ENCODE measurements around the gene POLR2F. TPM values are rescaled to one million over a fixed set of nuclear protein-coding genes. Genes with fewer than 3 reads are reported as not detected.
"Not testable (repeated sequence)": the region's sequence is repeated elsewhere in the genome, so short reads cannot be mapped to it uniquely, and the experiment has no call there.

Gene POLR2F
- total and polyA plus RNA-seq, 11 donors: 60.7 to 218 (median 78.2) TPM

GRCh38 chr22:37975153-37975552, 21.7 kb downstream of the POLR2F start:
- H3K4me1 ChIP-seq: peaks cover 0 to 5% (median 0%) of the 10 kb centered on the region in 12 donors

DNA sequence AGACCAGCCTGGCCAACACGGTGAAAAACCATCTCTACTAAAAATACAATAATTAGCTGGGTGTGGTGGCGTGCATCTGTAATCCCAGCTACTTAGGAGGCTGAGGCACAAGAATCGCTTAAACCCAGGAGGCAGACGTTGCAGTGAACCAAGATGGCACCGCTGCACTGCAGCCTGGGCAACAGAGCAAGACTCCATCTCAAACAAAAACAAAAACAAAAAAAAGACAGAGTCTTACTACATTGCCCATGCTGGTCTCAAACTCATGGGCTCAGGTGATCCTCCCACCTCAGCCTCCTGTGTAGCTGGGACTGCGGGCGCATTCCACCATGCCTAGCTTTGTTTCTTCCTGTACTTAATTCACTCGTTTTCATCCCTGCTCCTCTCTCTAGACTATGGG, 22.5 kb downstream of the POLR2F start:
- peaks cover 0 to 12% (median 0%) of the 10 kb centered on the region in 9 donors for H3K36me3 ChIP-seq
- H3K4me1 ChIP-seq; H3K4me3 ChIP-seq; H3K27me3 ChIP-seq; DNase-seq; intact Hi-C loops (cut with DNase I); ATAC-seq; H3K27ac ChIP-seq; H3K9me3 ChIP-seq: not testable (repeated sequence)
- 85 to 93% (median 89%) methylated on average over 8 of the region's 8 CpGs for WGBS, 4 donors

More at GRCh38 chr22:37975153-37975552, 21.7 kb downstream of the POLR2F start:
- ATAC-seq (no peak), DNase-seq (no peak)
- H3K27me3 ChIP-seq: no peaks in the 10 kb centered on the region
- H3K36me3 ChIP-seq: peaks cover 0 to 12% (median 0%) of the 10 kb centered on the region in 9 donors
- no peak overlapping the region for H3K4me3 ChIP-seq
- WGBS, 4 donors: 80 to 92% (median 87%) methylated on average over 2 of the region's 2 CpGs
- H3K9me3 ChIP-seq: no peaks in the 10 kb centered on the region
- H3K27ac ChIP-seq: no peak overlapping the region
- intact Hi-C loops (cut with DNase I): no loop called here
- TF ChIP-seq POLR2A (IDR thresholded peaks at IDR 0.05) (no peak), CTCF (IDR thresholded peaks at IDR 0.05) (no peak)

DNA sequence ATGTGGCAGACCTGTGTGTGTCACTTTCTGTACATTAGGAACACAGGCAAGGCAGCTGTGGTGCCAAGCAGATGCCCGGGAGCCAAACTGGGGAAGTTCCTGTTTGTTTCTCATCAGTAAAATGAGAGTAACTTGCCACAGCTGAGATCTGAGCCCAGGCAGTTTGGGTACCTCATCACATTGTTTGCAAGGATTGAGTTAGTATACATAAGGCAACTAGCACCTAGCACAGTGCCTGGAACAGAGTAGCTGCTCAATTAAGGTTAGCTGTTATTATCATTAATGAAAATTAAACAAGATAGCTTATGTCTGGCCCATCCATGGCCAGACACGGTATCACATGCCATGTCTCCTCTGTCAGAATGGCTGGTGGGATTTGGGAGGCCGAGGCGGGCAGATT, 23.0 kb downstream of the POLR2F start:
- intact Hi-C loops (cut with DNase I): no loop called here
- peaks cover 0 to 12% (median 0%) of the 10 kb centered on the region in 9 donors for H3K36me3 ChIP-seq

DNA sequence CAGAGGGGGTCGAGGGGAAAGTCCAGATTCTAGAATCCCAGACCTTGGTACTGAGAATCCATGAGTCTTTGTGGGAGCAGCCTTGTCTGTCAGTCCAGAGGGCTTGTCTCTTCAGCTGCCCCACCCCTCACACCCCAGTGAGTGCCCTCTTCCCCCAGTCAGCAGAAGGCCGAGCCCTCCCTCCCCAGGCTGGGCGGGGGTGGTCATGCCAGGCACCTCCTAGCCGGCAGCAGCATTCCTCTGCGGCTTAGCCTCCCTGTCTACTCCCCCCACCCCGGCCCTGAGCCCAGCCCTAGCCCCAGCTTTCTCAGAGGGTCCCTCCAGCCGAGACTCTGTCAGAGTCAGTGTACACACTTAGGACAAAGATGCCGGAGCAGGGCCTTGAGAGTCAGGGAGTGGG, 26.3 kb downstream of the POLR2F start:
- peaks cover 0 to 8% (median 0%) of the 10 kb centered on the region in 9 donors for H3K36me3 ChIP-seq
- H3K9me3 ChIP-seq: no peaks in the 10 kb centered on the region
- 84 to 91% (median 87%) methylated on average over 8 of the region's 8 CpGs for WGBS, 4 donors
- H3K27ac ChIP-seq: no peak overlapping the region
- DNase-seq: no peak
- H3K4me1 ChIP-seq: peaks cover 0 to 17% (median 0%) of the 10 kb centered on the region in 12 donors
- ATAC-seq: no peak
- intact Hi-C loops (cut with DNase I): no loop called here
- H3K4me3 ChIP-seq: no peak overlapping the region
- no peaks in the 10 kb centered on the region for H3K27me3 ChIP-seq
- TF ChIP-seq CTCF (IDR thresholded peaks at IDR 0.05) (no peak), POLR2A (IDR thresholded peaks at IDR 0.05) (no peak)

More for the DNA sequence above, 23.0 kb downstream of the POLR2F start:
- Histone ChIP-seq H3K4me1 (peaks cover 0 to 15% (median 0%) of the 10 kb centered on the region in 12 donors), H3K4me3 (no peak overlapping the region), H3K27me3 (no peaks in the 10 kb centered on the region), H3K9me3 (no peaks in the 10 kb centered on the region), H3K27ac (no peak overlapping the region)
- DNase-seq (no peak), ATAC-seq (no peak)
- TF ChIP-seq POLR2A (IDR thresholded peaks at IDR 0.05): no peak
- TF ChIP-seq CTCF (IDR thresholded peaks at IDR 0.05): no peak
- WGBS, 4 donors: 83 to 96% (median 90%) methylated on average over 3 to 4 of the region's 4 CpGs
